DOHH2 (cell line): ENCODE results near the gene UNC79.

ENCODE experiments used
- H3F3A ChIP-seq: fragments of 200-600 bp; sonication (generic), shearing (Covaris generic); 2 replicates; pipeline ENCODE4 v1.6.0; 2016; ENCODE audit warnings: antibody characterized with exemption, mild to moderate bottlenecking; ENCODE audit not compliant: control insufficient read depth, insufficient read depth
- H3K27ac ChIP-seq: fragments of 200-600 bp; sonication (generic); 2 replicates; pipeline ENCODE4 v1.5.1; 2014; ENCODE audit warnings: low read depth, mild to moderate bottlenecking, low read length, moderate library complexity
- H3K27me3 ChIP-seq: fragments of 200-600 bp; sonication (generic); 2 replicates; pipeline ENCODE4 v1.6.1; 2014; ENCODE audit warnings: mild to moderate bottlenecking, low read length, mixed read lengths; ENCODE audit not compliant: control insufficient read depth
- H3K36me3 ChIP-seq: fragments of 200-600 bp; sonication (generic); 2 replicates; pipeline ENCODE4 v1.6.1; 2014; ENCODE audit warnings: mild to moderate bottlenecking, low read length, moderate library complexity, mixed read lengths; ENCODE audit not compliant: control insufficient read depth
- H3K4me1 ChIP-seq: fragments of 200-600 bp; sonication (generic); 2 replicates; pipeline ENCODE4 v1.6.1; 2014; ENCODE audit warnings: mild to moderate bottlenecking, low read length, mixed read lengths; ENCODE audit not compliant: control insufficient read depth
- H3K4me2 ChIP-seq: fragments of 200-600 bp; sonication (generic); 2 replicates; pipeline ENCODE4 v1.6.0; 2014; ENCODE audit warnings: mild to moderate bottlenecking, low read length, moderate library complexity
- H3K4me3 ChIP-seq: fragments of 200-600 bp; sonication (generic); 2 replicates; pipeline ENCODE4 v1.5.1; 2014; ENCODE audit warnings: mild to moderate bottlenecking, low read length, mixed read lengths
- H3K79me2 ChIP-seq: fragments of 200-600 bp; sonication (generic); 2 replicates; pipeline ENCODE4 v1.6.1; 2014; ENCODE audit warnings: mild to moderate bottlenecking, low read length, mixed read lengths; ENCODE audit not compliant: control insufficient read depth
- H3K9me2 ChIP-seq: fragments of 200-600 bp; sonication (generic); replicated peaks from 2 replicates; pipeline ENCODE4 v1.6.1; 2014; ENCODE audit warnings: mild to moderate bottlenecking, low read length, mixed read lengths; ENCODE audit not compliant: control insufficient read depth
- H3K9me3 ChIP-seq: fragments of 200-600 bp; sonication (generic); 2 replicates; pipeline ENCODE4 v1.6.1; 2014; ENCODE audit warnings: antibody characterized with exemption, low read length, mixed read lengths; ENCODE audit not compliant: control insufficient read depth, insufficient read depth
- H4K20me1 ChIP-seq: fragments of 200-600 bp; sonication (generic); 2 replicates; pipeline ENCODE4 v1.6.0; 2014; ENCODE audit warnings: low read depth, mild to moderate bottlenecking, antibody characterized with exemption, low read length, moderate library complexity; ENCODE audit not compliant: control insufficient read depth, insufficient read depth
- CTCF ChIP-seq: fragments of 200-600 bp; sonication (generic); IDR thresholded peaks from one replicate; pipeline ENCODE4 v1.5.1; 2014; ENCODE audit warnings: antibody characterized with exemption, mild to moderate bottlenecking, low read depth, low read length; ENCODE audit not compliant: poor library complexity, severe bottlenecking
- EZH2phosphoT487 ChIP-seq: fragments of 200-600 bp; sonication (generic); IDR thresholded peaks from 2 replicates; pipeline ENCODE4 v1.6.1; 2017; ENCODE audit warnings: borderline replicate concordance, mild to moderate bottlenecking, antibody characterized with exemption, low read length, moderate library complexity, mixed read lengths

UNC79 gene

GRCh38 chr14:93638790-93639189 is 208.1 kb downstream of the UNC79 start:
- no peaks in the 10 kb centered on the region for H3K79me2 ChIP-seq
- H3K36me3 ChIP-seq: no peaks in the 10 kb centered on the region
- H3K4me1 ChIP-seq: no peaks in the 10 kb centered on the region; the same call in 1 of the 2 replicates
- H3K4me3 ChIP-seq: no peak overlapping the region
- H4K20me1 ChIP-seq: no peaks in the 10 kb centered on the region
- no peak overlapping the region for H3K27ac ChIP-seq
- H3K4me2 ChIP-seq: no peak overlapping the region
- H3K27me3 ChIP-seq: peaks cover 24% of the 10 kb centered on the region
- no peaks in the 10 kb centered on the region for H3K9me2 ChIP-seq
- TF ChIP-seq EZH2phosphoT487 (no peak), CTCF (no peak)
- no peaks in the 10 kb centered on the region for H3K9me3 ChIP-seq
- no peaks in the 10 kb centered on the region for H3F3A ChIP-seq

GRCh38 chr14:93643127-93643526 is 212.4 kb downstream of the UNC79 start:
- H3F3A ChIP-seq: no peaks in the 10 kb centered on the region
- no peaks in the 10 kb centered on the region for H3K9me3 ChIP-seq
- no peaks in the 10 kb centered on the region for H3K79me2 ChIP-seq
- H3K27me3 ChIP-seq: peaks cover 10% of the 10 kb centered on the region
- H3K4me2 ChIP-seq: no peak overlapping the region
- H3K4me1 ChIP-seq: no peaks in the 10 kb centered on the region
- no peak overlapping the region for H3K27ac ChIP-seq
- H3K4me3 ChIP-seq: no peak overlapping the region
- H4K20me1 ChIP-seq: no peaks in the 10 kb centered on the region
- H3K36me3 ChIP-seq: no peaks in the 10 kb centered on the region
- no peaks in the 10 kb centered on the region for H3K9me2 ChIP-seq
- TF ChIP-seq CTCF (no peak), EZH2phosphoT487 (no peak)

- TF ChIP-seq EZH2phosphoT487: no peak
- TF ChIP-seq CTCF: no peak
- H3F3A ChIP-seq: no peaks in the 10 kb centered on the region
- H3K27ac ChIP-seq: no peak overlapping the region
- no peaks in the 10 kb centered on the region for H3K36me3 ChIP-seq
- H3K9me2 ChIP-seq: no peaks in the 10 kb centered on the region
- no peaks in the 10 kb centered on the region for H3K9me3 ChIP-seq
- H3K27me3 ChIP-seq: peaks cover 5% of the 10 kb centered on the region
- no peak overlapping the region for H3K4me2 ChIP-seq
- no peaks in the 10 kb centered on the region for H3K79me2 ChIP-seq
- H3K4me3 ChIP-seq: no peak overlapping the region
- H4K20me1 ChIP-seq: no peaks in the 10 kb centered on the region
- no peaks in the 10 kb centered on the region for H3K4me1 ChIP-seq
Measured at GRCh38 chr14:93643676-93644075, 212.9 kb downstream of the UNC79 start.

GRCh38 chr14:93645200-93645599 is 214.5 kb downstream of the UNC79 start:
- Histone ChIP-seq H3K27me3 (no peaks in the 10 kb centered on the region), H4K20me1 (no peaks in the 10 kb centered on the region), H3K27ac (no peak overlapping the region), H3K4me1 (no peaks in the 10 kb centered on the region), H3K4me2 (no peak overlapping the region), H3K9me3 (no peaks in the 10 kb centered on the region), H3K9me2 (no peaks in the 10 kb centered on the region), H3K36me3 (no peaks in the 10 kb centered on the region), H3F3A (no peaks in the 10 kb centered on the region), H3K79me2 (no peaks in the 10 kb centered on the region), H3K4me3 (no peak overlapping the region)
- no peak for TF ChIP-seq EZH2phosphoT487
- no peak for TF ChIP-seq CTCF
